A204.1 (cell line): ENCODE measurements around the gene S100A6.
"Not testable (repeated sequence)": the region's sequence is repeated elsewhere in the genome, so short reads cannot be mapped to it uniquely, and the experiment has no call there.

ENCODE experiments used
- FAIRE-seq: peaks from 2 replicates; lab custom pipeline; 2012; peaks lifted over from hg19 to GRCh38; lab: Jason Lieb, UNC

Gene S100A6

DNA sequence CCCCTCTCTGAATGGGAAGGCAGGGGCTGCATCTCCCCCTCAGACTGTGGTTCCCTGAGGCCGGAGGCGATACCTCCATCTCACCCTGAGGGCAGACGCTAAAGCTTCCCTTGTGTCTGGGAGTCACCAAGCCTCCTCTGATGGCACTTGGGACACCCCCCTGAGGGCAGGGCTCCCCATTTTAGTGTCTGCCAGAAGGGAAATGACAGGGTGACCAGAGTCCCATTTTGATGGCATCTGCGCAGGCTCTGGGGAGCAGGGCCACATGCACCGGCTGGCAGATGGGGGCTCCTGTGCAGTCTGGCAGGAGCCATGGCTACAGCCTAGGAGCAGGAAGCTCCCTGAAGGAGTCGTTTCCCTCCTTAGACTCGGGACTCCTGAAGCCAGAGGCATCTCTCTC, 28.2 kb upstream of the S100A6 start:
- no peak for FAIRE-seq

DNA sequence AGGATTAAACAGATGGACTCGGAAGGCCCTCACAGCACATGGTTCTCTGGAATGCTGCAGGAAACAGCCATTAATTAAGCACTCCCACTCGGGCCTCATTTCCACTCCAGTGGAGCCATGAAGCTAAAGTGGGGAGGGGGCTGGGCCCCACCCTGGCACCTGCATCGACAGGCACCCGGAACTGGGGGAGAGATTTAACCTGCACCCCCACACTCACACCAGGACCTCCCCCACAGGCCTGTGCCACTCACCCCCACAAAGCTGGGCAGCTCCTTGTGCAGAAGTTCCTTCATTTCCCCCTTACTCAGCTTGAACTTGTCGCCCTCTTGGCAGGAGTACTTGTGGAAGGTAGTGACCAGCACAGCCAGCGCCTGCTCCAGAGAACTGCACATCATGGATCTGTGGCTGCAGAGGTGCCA, 27.7 kb upstream of the S100A6 start:
- FAIRE-seq: no peak

- not testable (repeated sequence) for FAIRE-seq
Measured at GRCh38 chr1:153562021-153562420, 26.2 kb upstream of the S100A6 start.

DNA sequence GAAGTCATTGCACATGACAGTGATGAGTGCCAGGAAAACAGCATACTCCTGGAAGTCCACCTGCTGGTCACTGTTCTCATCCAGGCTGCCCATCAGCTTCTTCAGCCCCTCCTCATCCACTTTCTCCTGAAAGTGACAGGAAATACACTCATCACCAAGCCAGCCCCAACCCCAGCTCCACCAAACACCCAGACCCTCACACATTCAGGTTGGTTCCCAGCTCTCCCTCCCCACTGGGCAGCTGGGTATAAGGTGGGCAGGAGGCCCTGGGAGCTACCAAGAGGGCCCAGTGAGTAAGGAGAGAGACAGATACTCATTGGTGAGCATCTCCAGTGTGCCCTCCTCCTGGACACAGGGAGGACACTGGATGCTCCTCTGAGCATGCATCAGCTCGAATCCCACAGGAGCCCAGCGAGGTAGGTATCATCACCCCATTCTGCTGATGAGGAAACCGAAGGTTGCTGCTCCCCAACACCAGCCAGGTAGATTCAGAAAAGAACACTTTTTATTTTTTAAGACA, 25.7 kb upstream of the S100A6 start:
- no peak for FAIRE-seq

DNA sequence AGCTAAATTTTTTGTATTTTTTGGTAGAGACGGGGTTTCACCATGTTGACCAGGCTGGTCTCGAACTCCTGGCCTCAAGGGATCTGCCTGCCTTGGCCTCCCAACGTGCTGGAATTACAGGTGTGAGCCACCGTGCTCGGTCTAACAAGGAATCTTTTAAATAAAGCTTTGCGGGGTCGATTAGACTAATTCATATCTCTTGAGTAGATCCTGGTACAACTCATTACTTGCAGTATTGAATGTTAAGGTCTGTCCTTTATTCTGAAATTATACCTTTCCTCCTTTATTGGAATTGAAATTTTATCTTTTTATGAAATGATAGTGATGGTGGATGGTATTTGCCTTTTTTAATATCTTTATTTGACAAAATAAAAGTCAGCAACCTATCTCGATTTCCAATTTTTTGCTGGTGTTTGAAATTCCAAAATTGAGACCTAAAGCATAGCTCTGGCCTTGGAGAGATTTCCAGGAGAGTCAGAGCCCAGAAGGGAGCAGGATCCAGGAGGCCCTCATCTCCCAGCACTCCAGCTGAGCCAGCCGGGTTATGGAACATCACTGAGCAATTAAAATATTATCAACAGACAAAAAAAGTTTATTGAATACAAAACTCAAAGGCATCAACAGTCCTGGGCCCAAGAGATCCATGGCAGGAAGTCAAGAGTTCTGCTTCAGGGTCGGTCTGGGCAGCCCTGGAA, 25.1 kb upstream of the S100A6 start:
- FAIRE-seq: no peak

- FAIRE-seq: no peak
Measured at GRCh38 chr1:153560241-153560640, 24.4 kb upstream of the S100A6 start.

- no peak for FAIRE-seq
Measured at GRCh38 chr1:153557877-153558276, 22.1 kb upstream of the S100A6 start.

DNA sequence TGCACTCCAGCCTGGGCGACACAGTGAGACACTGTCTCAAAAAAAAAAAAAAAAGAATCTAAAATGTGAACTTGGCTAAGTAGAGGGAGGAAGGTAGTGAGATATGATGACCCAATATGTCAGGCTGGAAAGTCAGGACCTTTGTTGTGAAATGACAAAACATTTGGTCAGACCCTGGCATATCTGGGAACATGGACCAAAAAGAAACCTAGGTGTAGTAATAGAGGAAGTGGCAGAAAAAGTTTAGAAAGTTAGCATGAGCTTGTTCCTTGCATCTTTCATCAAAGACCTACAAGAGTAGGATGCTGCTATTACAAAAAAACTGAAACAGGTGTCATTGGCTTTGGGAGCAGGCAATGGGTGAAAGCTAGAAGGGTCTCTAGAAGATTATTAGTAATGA, 20.6 kb upstream of the S100A6 start:
- FAIRE-seq: no peak

DNA sequence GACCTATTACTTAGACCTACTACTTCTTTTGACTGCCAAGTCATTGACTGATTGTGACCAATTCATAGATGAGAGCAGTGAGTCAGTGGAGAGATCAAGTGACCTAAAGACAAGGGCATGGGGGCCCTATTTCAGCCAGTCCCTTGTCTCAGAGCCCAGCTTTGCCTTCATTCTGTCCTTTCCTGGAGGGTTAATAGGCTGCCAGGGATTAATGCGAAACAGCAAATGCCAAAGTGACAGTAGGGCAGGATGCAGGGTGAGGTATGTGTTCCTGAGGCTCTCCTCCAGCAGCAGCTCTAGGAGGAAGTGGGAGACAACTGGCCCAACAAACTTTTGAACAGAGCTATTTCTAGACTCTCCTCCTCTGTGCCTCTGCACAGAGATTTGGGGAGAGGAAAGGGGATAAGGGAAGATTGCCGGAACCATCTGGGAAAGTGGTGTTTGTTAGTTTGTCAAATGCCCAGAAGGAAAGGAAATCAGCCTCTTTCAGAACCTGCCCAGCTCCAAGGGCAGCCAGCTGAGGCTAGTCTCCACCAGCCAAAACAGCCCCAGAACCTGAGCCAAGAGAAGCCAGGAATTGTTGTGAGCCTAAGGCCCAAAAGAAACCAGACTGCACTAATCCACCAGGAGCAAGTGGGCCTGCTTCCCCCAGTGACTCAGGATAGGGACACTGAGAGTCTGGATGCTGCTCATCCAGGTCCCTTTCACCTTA, 18.2 kb upstream of the S100A6 start:
- FAIRE-seq: no peak

- FAIRE-seq: no peak
Measured at GRCh38 chr1:153553096-153553495, 17.3 kb upstream of the S100A6 start.

DNA sequence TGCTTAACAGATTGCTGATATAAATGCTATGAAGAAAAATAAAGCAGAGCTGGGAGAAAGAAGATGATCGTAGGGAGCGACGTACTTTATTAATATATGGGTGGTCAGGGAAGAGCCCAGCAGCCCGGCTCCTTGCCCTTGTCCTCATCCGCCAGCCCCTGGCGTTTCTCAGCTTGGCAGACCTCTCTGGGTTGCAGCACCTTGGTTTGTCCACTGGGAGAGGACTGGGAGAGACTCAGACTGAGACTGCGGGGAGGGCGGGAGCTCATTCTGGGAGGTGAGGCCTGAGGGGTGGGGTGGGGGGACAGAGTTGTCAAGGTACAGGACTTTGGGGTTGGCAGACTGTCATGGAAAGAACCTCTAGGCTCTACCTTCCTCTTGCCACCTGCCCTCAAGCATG, 16.5 kb upstream of the S100A6 start:
- no peak for FAIRE-seq

DNA sequence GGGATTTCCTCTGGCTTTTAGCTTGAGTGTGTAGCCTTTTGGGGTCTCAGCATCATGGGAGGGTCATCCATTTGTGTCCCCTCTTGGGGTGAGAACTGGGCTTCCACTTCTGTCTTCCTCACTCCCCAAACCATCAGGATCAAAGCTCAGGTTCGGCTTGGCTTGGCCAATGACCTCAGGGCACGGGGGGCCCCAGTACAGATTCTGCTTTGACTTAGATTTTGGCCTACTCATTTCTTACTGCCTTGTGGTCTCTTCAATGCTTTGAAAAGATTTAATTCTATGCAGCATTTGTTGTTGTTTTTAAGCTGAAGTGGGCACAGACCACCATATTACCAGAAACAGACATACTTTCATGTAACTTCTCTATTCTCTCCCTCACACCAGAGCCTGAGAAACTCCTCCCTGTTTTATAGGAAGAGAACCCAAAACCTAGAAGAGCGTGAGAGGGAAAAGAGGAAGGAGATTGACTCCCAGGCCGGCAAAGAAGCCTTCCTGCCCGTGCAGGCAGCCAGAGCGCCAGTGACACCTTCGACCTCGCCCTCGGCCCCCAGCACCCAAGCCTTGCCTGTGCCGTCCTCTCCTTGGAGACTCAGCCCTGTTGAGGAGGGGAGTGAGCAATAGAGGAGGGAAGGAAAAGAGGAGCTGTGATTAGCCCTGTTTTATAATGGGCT, 15.2 kb upstream of the S100A6 start:
- no peak for FAIRE-seq

GRCh38 chr1:153550398-153550758, 14.6 kb upstream of the S100A6 start:
- FAIRE-seq: no peak

DNA sequence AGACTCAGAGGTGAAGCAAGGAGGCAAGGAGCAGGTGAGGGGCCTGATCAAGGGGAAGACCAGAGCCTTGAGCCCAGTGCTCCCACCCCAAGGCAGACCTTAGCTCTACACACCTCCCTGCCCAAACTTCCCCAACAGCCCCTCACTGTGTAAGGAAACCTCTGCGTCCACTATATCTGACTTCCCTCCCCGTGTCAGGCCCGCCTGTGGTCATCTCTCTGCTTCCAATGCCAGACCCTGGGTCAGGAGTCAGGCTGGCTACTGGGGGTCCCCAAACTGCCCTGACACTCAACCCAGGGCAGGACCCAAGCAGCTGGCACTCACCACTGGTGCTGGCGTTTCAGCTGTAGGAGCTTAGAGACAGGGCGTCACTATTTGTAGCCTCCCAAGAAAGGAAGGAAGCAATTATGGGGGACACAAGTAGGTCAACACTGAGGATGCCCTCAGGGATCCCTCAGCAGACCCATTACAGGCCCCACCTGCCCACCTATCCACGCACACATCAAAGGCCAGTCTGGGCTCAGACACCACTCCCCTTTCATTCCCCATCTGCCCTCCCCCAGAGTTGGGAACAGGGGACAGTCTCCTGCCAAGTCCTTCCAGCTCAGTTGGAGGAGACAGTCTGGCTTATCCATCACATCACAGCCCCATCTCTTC, 14.1 kb upstream of the S100A6 start:
- no peak for FAIRE-seq

GRCh38 chr1:153548722-153549688, 13.2 kb upstream of the S100A6 start, which contains the start of gene S100A3:
Gene S100A3 (minus strand): TSS chr1:153549258. CDS start chr1:153548485, 773 bp downstream.
- no peak for FAIRE-seq

- FAIRE-seq: no peak
Measured at GRCh38 chr1:153547560-153548551, 12.1 kb upstream of the S100A6 start.

DNA sequence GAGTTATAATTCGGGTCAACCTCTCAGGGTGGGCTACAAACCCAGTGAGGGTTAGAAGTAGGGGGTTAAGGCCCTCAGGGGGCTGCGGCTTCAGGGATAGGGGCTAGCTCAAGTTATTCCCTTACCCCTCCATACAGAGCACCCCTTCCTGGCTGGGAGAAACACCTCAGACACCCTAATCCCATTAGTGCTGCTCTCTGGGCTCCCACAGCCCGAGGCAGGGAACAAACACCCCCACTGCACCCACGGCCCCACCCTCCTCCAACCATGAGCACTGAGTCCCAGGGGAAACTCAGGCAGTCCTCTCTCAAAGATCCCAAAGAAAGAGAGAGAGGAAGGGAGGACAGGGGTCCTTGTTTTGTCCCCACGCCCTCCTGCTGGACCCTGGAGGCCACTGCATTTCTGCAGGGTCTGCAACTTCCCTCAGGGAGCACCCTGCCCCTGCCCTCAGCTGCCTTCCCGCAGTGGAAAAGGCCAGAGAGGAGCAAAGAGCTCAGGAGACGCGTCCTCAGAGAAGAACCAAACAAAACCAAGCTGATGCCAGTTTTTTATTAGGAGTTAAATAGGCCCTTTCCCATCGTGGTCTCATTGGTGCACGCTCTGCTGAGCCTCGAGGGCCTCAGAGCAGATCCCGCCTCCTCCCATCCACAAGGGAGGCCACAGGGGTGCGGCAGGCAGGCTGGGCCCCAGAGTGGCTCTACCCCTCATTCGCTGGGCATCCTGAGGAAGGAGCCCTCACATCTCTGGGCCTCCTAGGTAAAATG, 11.2 kb upstream of the S100A6 start:
- no peak for FAIRE-seq

GRCh38 chr1:153546371-153546770, 10.6 kb upstream of the S100A6 start:
- no peak for FAIRE-seq
